Lower lobe of right lung (tissue), 2 donors: ENCODE measurements around the gene SLC7A11. TPM values are rescaled to one million over a fixed set of nuclear protein-coding genes. Genes with fewer than 3 reads are reported as not detected.

Experiments
- ATAC-seq, 2 donors: fragments of 200-7000 bp; cut with Tn5 transposase; one replicate each; pipeline ENCODE4 v1.9.1; 2020 to 2022; ENCODE audit warnings: mild to moderate bottlenecking in 2 of 2, moderate library complexity in 2 of 2
- DNase-seq: peaks from one replicate; pipeline ENCODE4 v3.0.0-alpha.2; 2020
- H3K27ac ChIP-seq: fragments of 200-600 bp; one replicate; pipeline ENCODE4 v1.8.0; 2022
- H3K27me3 ChIP-seq: fragments of 200-600 bp; one replicate; pipeline ENCODE4 v1.8.0; 2022; ENCODE audit warnings: low read depth
- H3K36me3 ChIP-seq: fragments of 200-600 bp; one replicate; pipeline ENCODE4 v1.8.0; 2022; ENCODE audit warnings: mild to moderate bottlenecking
- H3K4me1 ChIP-seq: fragments of 200-600 bp; one replicate; pipeline ENCODE4 v1.8.0; 2022
- H3K4me3 ChIP-seq: fragments of 200-600 bp; one replicate; pipeline ENCODE4 v1.8.0; 2022; ENCODE audit warnings: mild to moderate bottlenecking
- H3K9me3 ChIP-seq: fragments of 200-600 bp; one replicate; pipeline ENCODE4 v1.8.0; 2022
- intact Hi-C: fragments of 100-400 bp; cut with DNase I; formaldehyde crosslinking; loops from one replicate; pipeline ENCODE4 v1.11.0; 2022
- total RNA-seq: library from RNA; stranded (reverse); fragmentation: NEBNext Ultra II Directional; extraction: Animal tissue kit (Norgen Biotek cat#: 25700); gene quantifications from one replicate; pipeline ENCODE4 v1.2.1, GENCODE V29; 2021
- TF ChIP-seq, protein P1 (sequence below): fragments of 200-600 bp; IDR thresholded peaks from one replicate; pipeline ENCODE4 v1.8.0; 2022; ENCODE audit warnings: antibody characterized with exemption, mild to moderate bottlenecking
- donor health status: DM: no; HTN: yes; CAD: no; lungs with severe emphysema.

Gene SLC7A11
- total RNA-seq, 1 donor from 2014 or later, result 3.2 TPM

DNA sequence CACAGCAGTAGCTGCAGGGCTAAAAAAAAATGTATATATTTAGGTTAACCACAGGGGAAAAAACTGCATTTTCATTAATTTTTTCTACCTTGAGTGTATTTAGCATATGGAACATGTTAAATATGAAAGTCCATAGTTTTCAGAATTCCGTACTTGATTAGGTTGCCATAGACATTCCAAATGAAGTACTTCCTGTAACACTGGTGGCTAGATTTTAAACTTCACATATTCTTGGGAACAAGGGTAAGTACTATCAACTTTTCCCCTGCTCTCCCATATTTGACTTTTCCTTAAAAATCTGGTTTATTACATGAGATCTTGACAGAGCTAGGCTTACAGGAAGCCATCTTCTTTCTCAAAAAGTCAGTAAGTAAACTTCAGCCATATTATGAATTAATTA, 9.8 kb downstream of the SLC7A11 start:
- no peak overlapping the region for H3K4me3 ChIP-seq
- H3K4me1 ChIP-seq, result no peaks in the 10 kb centered on the region
- ATAC-seq, result no peak
- no peaks in the 10 kb centered on the region for H3K27me3 ChIP-seq
- DNase-seq, result no peak
- H3K36me3 ChIP-seq, result no peaks in the 10 kb centered on the region
- TF ChIP-seq, protein P1, sequence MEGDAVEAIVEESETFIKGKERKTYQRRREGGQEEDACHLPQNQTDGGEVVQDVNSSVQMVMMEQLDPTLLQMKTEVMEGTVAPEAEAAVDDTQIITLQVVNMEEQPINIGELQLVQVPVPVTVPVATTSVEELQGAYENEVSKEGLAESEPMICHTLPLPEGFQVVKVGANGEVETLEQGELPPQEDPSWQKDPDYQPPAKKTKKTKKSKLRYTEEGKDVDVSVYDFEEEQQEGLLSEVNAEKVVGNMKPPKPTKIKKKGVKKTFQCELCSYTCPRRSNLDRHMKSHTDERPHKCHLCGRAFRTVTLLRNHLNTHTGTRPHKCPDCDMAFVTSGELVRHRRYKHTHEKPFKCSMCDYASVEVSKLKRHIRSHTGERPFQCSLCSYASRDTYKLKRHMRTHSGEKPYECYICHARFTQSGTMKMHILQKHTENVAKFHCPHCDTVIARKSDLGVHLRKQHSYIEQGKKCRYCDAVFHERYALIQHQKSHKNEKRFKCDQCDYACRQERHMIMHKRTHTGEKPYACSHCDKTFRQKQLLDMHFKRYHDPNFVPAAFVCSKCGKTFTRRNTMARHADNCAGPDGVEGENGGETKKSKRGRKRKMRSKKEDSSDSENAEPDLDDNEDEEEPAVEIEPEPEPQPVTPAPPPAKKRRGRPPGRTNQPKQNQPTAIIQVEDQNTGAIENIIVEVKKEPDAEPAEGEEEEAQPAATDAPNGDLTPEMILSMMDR, result no peak
- no peaks in the 10 kb centered on the region for H3K9me3 ChIP-seq
- intact Hi-C loops, result no loop called here
- no peak overlapping the region for H3K27ac ChIP-seq

DNA sequence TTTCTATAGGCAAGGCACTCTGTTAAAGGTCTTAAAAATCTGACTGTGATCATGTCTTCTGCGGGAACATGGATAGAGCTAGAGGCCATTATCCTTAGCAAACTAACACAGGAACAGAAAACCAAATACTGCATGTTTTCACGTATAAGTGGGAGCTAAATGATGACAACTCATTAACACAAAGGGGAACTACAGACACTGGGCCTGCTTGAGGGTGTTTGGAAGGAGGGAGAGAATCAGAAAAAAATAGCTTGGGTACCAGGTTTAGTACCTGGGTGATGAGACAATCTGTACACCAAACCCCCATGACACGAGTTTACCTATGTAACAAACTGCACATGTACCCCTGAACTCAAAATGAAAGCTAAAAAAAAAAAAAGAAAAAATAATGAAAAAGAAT, 12.1 kb downstream of the SLC7A11 start:
- Histone ChIP-seq H3K4me1 (no peaks in the 10 kb centered on the region), H3K27ac (no peak overlapping the region), H3K36me3 (no peaks in the 10 kb centered on the region), H3K4me3 (no peak overlapping the region), H3K27me3 (no peaks in the 10 kb centered on the region), H3K9me3 (no peaks in the 10 kb centered on the region)
- intact Hi-C loops, result no loop called here
- ATAC-seq (no peak), DNase-seq (no peak)
- TF ChIP-seq, protein P1, result no peak

DNA sequence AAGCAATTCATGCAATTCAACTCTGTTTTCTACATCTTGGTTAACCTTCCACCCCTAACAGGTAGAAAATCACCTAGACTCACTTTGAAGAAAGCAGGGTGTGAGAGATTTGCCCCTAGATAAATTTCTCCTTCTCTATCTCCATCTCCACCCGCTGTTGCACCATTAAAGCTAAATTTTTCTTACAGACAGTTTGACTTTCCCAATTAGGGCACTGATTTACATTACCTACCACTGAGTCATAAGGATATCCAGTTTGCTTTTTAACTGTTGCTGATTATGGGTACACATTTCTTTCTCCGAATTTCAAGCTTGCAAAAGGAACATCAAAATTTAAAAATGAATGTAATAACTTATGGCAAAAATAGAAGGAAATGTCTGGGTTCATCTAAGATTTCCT, 13.0 kb downstream of the SLC7A11 start:
- Histone ChIP-seq H3K4me3 (no peak overlapping the region), H3K9me3 (no peaks in the 10 kb centered on the region), H3K27ac (no peak overlapping the region), H3K4me1 (no peaks in the 10 kb centered on the region), H3K36me3 (no peaks in the 10 kb centered on the region), H3K27me3 (no peaks in the 10 kb centered on the region)
- DNase-seq (no peak), ATAC-seq (no peak)
- TF ChIP-seq, protein P1, result no peak
- intact Hi-C loops, result no loop called here

DNA sequence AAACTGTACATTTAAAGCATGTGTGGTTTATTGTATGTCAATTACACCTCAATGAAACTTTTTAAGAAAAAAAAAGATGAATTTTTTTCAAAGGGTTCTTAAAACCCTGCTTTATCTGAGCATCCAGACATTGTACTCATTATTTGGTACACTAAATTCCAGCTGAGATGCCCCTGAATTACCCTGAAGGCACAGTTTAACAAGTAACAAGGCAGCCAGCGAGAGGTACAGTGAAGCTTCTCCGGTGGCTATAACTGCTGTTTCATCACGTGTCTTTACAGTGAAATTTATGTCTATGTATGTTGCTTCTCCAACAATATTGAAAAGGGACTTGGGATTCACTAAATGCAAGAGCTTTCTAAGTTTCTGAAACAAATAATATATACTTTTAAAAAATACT, 15.8 kb downstream of the SLC7A11 start:
- no peaks in the 10 kb centered on the region for H3K36me3 ChIP-seq
- intact Hi-C loops, result no loop called here

DNA sequence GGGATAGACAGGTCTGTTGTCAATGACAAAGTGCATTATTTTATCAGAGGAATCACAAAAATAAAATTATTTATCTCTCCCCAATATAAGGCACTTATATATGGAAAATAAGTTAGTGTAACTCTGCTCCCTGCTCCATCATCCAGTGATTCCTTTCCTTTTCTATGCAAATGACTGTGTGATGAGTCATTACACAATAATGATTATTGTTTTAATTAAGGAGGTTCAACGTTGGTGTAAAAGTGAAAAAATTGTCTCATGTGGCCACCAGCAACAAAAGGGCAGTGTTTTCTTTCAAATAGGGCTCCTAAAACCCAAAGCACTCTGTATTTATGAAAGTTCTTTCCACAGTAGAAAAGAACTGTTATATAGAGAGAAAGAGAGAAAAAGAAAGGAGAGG, 16.7 kb downstream of the SLC7A11 start:
- H3K36me3 ChIP-seq, result no peaks in the 10 kb centered on the region
- intact Hi-C loops, result no loop called here
- TF ChIP-seq, protein P1, result no peak

More for the DNA sequence above, 15.8 kb downstream of the SLC7A11 start:
- no peak for ATAC-seq
- H3K27ac ChIP-seq, result no peak overlapping the region
- TF ChIP-seq, protein P1, result no peak
- no peak overlapping the region for H3K4me3 ChIP-seq
- no peaks in the 10 kb centered on the region for H3K27me3 ChIP-seq
- no peaks in the 10 kb centered on the region for H3K9me3 ChIP-seq
- no peaks in the 10 kb centered on the region for H3K4me1 ChIP-seq
- DNase-seq, result no peak

DNA sequence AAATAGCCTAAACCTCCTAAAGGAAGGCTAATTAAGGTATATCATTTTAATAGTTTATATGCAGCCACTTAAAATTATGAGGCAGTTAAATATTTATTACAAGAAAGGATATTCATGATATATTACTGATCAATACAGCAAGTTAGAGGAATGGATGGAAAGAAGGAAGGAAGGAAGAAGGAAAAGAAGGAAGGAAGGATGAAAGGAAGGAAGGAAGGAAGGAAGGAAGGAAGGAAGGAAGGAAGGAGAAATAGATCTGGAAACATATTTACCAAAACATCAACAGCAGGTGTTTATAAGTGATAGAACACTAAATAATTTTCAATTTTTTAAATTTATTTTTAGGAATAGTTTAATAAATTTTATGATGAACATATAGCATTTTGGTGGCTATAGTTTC, 17.5 kb downstream of the SLC7A11 start:
- no peaks in the 10 kb centered on the region for H3K4me1 ChIP-seq
- H3K9me3 ChIP-seq, result no peaks in the 10 kb centered on the region
- no peaks in the 10 kb centered on the region for H3K27me3 ChIP-seq
- H3K36me3 ChIP-seq, result no peaks in the 10 kb centered on the region
- no peak overlapping the region for H3K4me3 ChIP-seq
- ATAC-seq, result no peak
- DNase-seq, result no peak
- intact Hi-C loops, result no loop called here
- H3K27ac ChIP-seq, result no peak overlapping the region
- TF ChIP-seq, protein P1, result no peak

More for the DNA sequence above, 16.7 kb downstream of the SLC7A11 start:
- DNase-seq, result no peak
- H3K4me3 ChIP-seq, result no peak overlapping the region
- no peaks in the 10 kb centered on the region for H3K27me3 ChIP-seq
- no peaks in the 10 kb centered on the region for H3K9me3 ChIP-seq
- H3K27ac ChIP-seq, result no peak overlapping the region
- H3K4me1 ChIP-seq, result no peaks in the 10 kb centered on the region
- no peak for ATAC-seq
